GM18498 (cell line): ENCODE results near the gene PARP8.

ENCODE experiments used
- ATAC-seq: cut with Tn5 transposase; IDR thresholded peaks from one replicate; pipeline ENCODE4 v1.9.1; 2021; ENCODE audit warnings: mild to moderate bottlenecking, moderate library complexity; ENCODE audit not compliant: unreplicated experiment

PARP8 gene

GRCh38 chr5:50832657-50833284 is 166.3 kb downstream of the PARP8 start:
- no peak for ATAC-seq

- ATAC-seq: no peak
These were observed 169.9 kb downstream of the PARP8 start for GRCh38 chr5:50836356-50836755.

- no peak for ATAC-seq
These were observed 173.0 kb downstream of the PARP8 start for GRCh38 chr5:50839472-50839871.

GRCh38 chr5:50843091-50843490 is 176.7 kb downstream of the PARP8 start:
- ATAC-seq: no peak

- no peak for ATAC-seq
These were observed 179.8 kb downstream of the PARP8 start for GRCh38 chr5:50846261-50846660.

GRCh38 chr5:50849554-50849953 is 183.1 kb downstream of the PARP8 start:
- ATAC-seq: no peak

- peak; percentile 84 for ATAC-seq
These were observed 186.7 kb downstream of the PARP8 start for GRCh38 chr5:50853151-50853550.

GRCh38 chr5:50854082-50854481 is 187.6 kb downstream of the PARP8 start:
- no peak for ATAC-seq

GRCh38 chr5:50855001-50855400 is 188.6 kb downstream of the PARP8 start:
- ATAC-seq: no peak

- peak; percentile 79 for ATAC-seq
These were observed 190.1 kb downstream of the PARP8 start for GRCh38 chr5:50856401-50857119.

GRCh38 chr5:50863534-50864170 is 197.2 kb downstream of the PARP8 start:
- ATAC-seq: no peak

- ATAC-seq: no peak
These were observed 198.0 kb downstream of the PARP8 start for GRCh38 chr5:50864466-50864865.

- no peak for ATAC-seq
These were observed 200.0 kb downstream of the PARP8 start for GRCh38 chr5:50866415-50866814.

GRCh38 chr5:50867140-50867539 is 200.7 kb downstream of the PARP8 start:
- no peak for ATAC-seq

GRCh38 chr5:50873595-50874277 is 207.3 kb downstream of the PARP8 start:
- no peak for ATAC-seq

GRCh38 chr5:50874306-50875001 is 208.0 kb downstream of the PARP8 start:
- ATAC-seq: no peak

- ATAC-seq: no peak
These were observed 208.5 kb downstream of the PARP8 start for GRCh38 chr5:50875002-50875344.

GRCh38 chr5:50878470-50878869 is 212.0 kb downstream of the PARP8 start:
- no peak for ATAC-seq

- no peak for ATAC-seq
These were observed 215.0 kb downstream of the PARP8 start for GRCh38 chr5:50881407-50881806.

- ATAC-seq: no peak
These were observed 220.4 kb downstream of the PARP8 start for GRCh38 chr5:50886657-50887345.
